HG03575 (cell line): Measurements from ENCODE around the gene NEK5.

Source experiments
- ATAC-seq: cut with Tn5 transposase; IDR thresholded peaks from one replicate; pipeline ENCODE4 v1.9.1; 2021; ENCODE audit not compliant: unreplicated experiment, insufficient number of reproducible peaks, low FRiP score; ENCODE audit errors: extremely low read depth

NEK5 gene

GRCh38 chr13:51999921-52000320 is 129.0 kb downstream of the NEK5 start:
- ATAC-seq: no peak

- ATAC-seq: no peak
Measured at GRCh38 chr13:51999510-51999911, 129.4 kb downstream of the NEK5 start.

DNA sequence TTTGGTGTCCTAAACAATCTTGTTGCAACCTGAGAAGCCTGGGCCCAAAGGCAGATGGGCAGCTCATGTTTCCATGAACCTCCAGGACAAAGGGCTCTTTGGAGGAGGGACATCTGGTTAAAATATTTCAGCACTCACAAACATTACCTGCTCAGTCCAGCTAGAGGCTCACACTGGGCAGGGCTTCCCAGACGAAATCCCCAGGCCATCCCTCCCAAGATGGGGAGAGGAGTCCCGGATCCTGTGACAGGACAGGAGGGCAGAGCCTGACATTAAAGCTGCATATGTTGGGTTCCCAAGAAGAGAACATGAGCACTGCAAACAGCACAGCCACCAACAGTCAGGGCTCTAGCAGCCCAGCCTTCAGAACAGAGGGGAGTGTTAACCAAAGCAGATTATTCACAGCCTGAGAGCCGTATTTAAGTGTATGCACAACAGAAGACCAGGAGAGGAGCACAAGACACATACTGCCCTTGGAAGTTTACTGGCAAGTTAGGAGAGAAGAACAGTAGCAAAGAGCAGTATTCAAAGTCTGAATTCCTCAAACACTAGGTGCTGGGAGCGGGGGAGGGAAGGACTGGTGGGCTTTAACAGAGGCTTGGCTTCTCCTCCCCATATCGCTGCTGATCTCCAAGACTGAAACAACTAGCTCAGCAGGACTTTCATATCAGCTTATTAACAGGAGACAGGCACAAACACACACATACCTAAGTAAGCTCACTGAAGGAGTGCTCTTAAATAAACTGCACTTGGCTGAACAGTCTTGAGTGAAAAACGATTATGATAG is 130.0 kb downstream of the NEK5 start:
- no peak for ATAC-seq

DNA sequence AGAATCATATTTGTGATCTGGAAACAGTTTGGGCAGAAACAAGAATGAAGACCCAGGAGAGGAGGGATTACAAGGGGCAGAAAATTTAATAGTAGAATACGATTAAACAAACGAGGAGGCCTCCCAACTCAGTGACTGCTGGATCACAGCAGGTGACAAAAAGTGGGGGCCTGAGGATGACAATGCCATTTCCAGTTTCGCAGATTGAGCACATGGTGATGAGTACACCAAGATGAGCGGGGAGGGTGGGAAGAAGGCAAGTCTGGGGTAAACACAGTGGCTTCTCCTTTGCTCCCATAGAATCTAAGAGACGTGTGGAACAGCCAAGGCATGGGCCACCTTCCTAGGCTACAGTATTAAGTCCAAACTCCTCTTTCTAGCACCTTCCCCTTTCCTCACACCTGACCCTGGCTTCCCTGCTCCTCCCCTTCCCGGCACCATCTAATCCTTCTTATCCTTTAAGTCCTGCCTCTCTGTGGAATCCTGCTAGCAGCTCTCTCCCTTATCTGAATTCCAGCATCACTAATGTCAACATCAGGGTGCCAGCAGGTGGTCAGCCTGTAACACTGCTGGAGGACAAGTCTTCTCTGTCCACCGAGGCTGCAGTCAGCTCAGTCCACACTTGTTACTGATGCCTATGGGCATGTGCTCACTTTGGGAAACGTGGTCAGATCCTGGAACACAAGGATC is 131.1 kb downstream of the NEK5 start:
- no peak for ATAC-seq

DNA sequence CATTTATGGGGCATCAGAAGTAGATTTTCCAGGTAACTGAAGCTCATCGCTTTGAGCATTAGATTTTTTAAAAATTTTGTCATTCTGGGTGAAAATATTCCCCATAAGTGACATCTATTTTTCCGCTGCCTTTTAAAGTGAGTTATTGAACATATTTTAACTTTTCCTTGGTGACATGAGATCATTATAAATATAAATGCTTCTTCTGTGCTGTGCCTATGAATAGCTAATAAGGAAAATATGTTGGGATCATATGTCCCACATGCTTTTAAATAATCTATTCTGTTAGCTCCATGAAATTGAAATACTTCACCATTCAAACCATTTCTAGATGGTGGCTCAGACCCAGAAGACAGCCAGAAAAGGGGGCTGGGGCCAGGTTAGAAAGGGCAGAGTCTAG is 131.7 kb downstream of the NEK5 start:
- ATAC-seq: no peak

GRCh38 chr13:51996641-51997040 is 132.2 kb downstream of the NEK5 start:
- no peak for ATAC-seq

DNA sequence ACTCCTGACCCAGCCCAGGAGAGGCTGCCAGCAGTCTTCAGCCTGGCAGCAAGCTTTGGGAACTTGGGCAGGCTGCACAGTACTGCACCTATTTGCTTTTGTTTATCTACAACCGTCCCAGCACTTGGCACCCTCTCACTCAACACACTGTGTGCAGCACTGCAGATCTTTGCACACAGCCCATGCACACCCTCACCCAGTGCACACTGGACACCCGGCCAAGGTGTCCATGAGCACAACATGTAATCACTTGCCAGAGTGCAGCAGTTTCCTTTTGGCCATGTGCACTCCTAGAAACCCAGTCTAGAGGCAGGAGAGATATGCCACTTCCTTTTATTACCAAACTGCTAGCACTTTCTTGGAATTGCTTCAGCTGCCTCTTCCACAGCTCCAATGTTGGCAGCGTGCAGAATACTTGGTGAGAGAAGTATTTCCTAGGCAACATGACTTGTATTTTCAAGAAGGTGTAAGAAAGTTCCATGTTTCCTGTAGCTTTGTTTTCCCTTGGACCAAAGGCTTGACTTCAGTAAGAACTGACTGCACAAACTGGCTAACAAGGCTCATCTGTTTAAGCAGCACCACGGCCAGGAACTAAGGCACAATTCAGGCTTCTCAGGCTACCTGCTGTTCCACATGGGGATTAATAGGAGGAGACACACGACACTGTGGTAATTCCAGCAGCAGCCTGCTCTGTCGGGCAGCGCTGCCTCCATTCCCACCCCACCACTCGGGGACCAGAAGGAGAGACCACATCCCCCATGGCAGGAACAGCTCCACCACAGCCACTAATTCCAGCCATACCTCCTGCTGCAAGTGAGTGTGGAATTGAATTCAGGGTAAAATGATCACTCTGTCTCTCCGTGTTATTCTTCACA is 133.0 kb downstream of the NEK5 start:
- no peak for ATAC-seq

DNA sequence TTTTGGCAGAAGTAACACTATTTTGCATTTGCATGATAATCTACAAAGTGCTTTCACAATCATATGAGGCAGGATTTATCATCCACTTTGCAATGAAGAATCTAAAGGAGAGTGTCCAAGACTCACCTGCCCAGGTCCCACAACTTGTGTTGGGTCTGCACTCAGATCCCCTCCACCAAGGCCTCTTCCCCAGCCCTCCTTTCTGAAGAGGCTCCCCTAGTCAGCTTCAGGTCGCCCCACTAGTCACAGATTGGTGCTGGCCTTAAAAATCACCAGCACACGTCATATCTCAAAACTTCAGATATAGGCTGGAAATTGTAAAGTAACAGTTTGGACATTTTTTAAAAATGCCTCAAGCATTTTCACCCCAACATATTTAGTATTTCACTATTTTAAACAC is 135.2 kb downstream of the NEK5 start:
- ATAC-seq: no peak

DNA sequence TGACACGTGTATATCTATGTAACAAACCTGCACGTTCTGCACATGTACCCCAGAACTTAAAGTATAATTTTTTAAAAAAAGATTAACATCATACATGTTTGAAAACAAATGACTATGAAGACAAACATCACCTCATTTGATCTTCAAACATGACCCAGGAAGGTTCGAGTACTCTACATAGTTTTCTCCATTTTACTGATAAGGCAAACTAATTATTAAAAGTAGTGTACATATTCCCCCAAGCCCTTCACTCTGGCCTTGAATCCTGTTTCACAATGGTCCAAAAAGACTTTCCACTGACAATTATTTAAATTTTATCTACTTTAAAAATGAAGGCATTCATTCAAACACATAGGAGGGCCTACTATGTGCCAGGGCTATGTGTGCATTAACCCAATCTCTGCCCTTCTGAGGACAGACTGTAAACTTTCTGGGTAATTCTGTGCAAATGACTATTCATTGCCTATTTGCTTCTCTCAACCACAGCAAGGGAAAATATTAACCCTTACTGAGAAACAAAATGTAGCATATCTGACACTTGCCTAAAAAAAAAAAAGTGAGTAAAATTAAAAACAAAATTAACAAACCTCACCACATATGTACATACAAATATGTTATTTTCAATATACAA is 139.8 kb downstream of the NEK5 start:
- no peak for ATAC-seq
